H54 (cell line): Measurements from ENCODE around the gene METTL17.
A peak's percentile ranks its signal among the peaks of the same experiment; 100 is the strongest.

ENCODE experiments used
- DNase-seq: peaks from one replicate; pipeline ENCODE4 v3.0.0; 2011; ENCODE audit warnings: low spot score, mixed read lengths; ENCODE audit not compliant: insufficient read length
- FAIRE-seq: peaks from 3 replicates; lab custom pipeline; 2011; peaks lifted over from hg19 to GRCh38; lab: Jason Lieb, UNC
- POLR2A ChIP-seq: IDR thresholded peaks from 2 replicates; pipeline ENCODE4 v1.6.1; 2011; ENCODE audit warnings: low read depth, mild to moderate bottlenecking, low read length

Gene METTL17

GRCh38 chr14:21024585-21025370 lies 35.0 kb downstream of the METTL17 start, which contains the start of gene NDRG2:
NDRG2 (minus strand) TSS chr14:21025061; CDS start chr14:21023315, 1,746 bp downstream.
- peak; percentile 27 for DNase-seq
- no peak for TF ChIP-seq POLR2A
- no peak for FAIRE-seq

GRCh38 chr14:21025371-21026273 lies 35.8 kb downstream of the METTL17 start:
- DNase-seq (no peak), FAIRE-seq (no peak)
- TF ChIP-seq POLR2A, result no peak

DNA sequence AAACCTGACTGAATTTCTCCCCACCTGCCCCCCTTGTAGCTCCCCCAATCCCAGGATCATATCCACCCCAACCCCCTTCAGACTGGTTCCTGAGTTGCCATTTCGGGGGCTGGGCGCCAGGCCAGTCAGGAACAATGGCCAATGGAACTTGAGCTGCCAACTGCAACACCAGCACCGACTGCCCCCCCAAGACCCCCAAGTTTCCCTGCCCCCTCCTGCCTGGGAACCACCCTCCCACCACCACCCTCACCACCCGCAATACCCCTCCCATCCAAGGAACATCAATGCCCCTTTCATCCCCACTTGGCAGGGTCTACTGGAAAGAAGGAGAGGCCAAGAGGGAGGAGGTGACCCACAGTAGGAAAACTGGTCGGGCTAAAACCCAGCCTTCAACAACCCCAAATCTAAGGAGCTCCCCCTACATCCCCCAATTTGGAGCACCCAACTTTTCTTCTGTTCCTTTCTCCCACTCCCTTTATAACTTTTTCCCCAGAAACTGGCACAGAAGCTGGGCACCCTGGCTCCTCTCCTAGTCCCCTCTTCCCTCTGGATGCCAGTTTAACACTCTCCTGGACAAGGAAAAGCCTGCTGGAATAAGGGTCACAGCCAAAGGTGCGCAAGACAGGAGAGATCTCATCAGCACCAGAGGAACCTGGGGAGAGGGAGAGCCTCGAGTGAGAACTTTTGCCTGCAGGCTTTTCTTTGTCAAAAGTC lies 36.7 kb downstream of the METTL17 start:
- DNase-seq, result no peak
- TF ChIP-seq POLR2A, result no peak
- FAIRE-seq, result no peak

DNA sequence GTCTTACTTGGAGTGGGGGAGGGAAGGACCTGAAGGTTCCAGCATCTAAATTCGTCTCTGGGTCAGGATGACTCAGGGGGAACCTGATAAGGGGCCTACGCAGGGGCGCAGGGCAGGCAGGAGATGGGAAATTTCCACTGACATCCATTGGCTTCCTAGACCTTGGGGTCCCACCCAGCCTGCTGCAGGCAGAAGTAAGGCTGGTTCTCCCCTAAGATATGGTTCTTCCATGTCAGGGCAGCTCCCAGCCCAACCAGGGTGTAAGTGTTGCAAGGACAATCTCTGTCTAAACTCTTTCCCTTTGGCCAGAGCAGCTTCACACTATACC lies 37.2 kb downstream of the METTL17 start:
- DNase-seq (no peak), FAIRE-seq (no peak)
- TF ChIP-seq POLR2A, result no peak

- DNase-seq (no peak), FAIRE-seq (no peak)
- TF ChIP-seq POLR2A, result no peak
Measured at GRCh38 chr14:21029917-21030316, 40.1 kb downstream of the METTL17 start, which contains the start of gene TPPP2. TPPP2 (plus strand) TSS chr14:21030217; CDS start chr14:21030582, 365 bp downstream.

DNA sequence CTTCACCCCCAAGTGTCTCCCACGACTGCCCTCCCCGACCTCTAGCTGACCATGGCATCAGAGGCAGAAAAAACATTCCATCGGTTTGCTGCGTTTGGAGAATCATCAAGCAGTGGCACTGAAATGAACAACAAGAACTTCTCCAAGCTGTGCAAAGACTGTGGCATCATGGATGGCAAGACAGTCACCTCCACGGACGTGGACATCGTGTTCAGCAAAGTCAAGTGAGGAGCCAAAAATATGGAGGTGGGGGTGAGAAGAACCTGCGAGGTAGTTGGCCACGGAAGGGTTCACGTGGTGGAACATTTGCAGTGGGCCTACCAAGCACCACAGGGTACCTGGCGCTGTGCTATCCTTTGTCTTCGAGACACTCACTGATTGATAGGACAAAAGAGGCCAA lies 40.8 kb downstream of the METTL17 start:
- DNase-seq (no peak), FAIRE-seq (no peak)
- TF ChIP-seq POLR2A, result no peak

- no peak for TF ChIP-seq POLR2A
- no peak for FAIRE-seq
- no peak for DNase-seq
Measured at GRCh38 chr14:21032326-21033132, 42.7 kb downstream of the METTL17 start.

DNA sequence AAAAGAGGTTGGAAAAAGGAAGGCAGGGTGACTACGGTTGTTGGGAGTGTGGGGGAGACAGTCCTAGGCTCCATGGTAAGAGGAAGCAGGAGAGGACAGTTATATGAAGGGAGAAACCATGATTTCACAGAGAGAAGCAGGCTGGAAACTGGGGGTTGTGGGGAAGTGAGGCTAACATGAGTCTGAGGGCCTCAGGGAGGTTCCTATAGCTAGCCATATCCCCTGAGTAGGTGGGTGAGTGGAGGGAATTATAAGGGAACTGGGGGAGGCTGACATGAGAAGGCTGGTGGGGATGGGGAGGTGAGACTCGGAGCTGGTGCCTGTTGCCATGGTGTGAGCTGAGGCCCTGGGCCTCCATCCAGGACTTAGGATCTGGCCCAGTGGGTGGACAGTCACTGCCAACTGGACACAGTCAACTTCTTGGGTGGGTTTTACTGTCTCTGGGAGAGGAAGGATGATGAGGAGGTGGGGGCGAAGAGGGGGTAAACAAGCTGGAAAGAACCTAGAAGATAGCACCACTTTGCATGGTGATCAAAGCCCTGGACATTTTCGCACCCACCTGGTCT lies 43.4 kb downstream of the METTL17 start:
- FAIRE-seq, result no peak
- TF ChIP-seq POLR2A, result no peak
- DNase-seq, result no peak

- DNase-seq (no peak), FAIRE-seq (no peak)
- TF ChIP-seq POLR2A, result no peak
Measured at GRCh38 chr14:21034707-21035106, 44.9 kb downstream of the METTL17 start, which contains the start of gene RNASE13. RNASE13 (minus strand) TSS chr14:21034807; CDS start chr14:21034288, 519 bp downstream.

- DNase-seq (no peak), FAIRE-seq (no peak)
- no peak for TF ChIP-seq POLR2A
Measured at GRCh38 chr14:21036751-21037150, 47.0 kb downstream of the METTL17 start.

DNA sequence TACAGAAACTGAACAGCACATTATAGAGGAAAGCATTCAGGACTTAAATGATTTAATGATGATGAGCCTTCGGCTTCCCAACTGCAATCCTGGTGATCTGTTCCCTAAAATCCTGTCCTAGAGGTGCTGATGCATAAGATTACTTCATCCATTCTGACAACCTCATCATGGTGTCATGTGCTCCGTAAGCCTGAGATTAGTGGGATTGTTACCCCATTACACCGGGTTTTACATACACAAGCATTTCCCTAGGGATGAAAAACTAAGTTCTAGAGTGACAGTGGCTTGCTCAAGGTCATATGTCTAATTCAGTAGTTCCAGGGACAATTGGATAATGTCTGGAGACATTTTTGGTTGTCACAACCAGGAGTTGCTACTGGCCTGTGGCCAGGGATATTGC lies 47.4 kb downstream of the METTL17 start:
- TF ChIP-seq POLR2A, result no peak
- FAIRE-seq (no peak), DNase-seq (no peak)
